ENCODE results near the gene TMEM263. TPM values are rescaled to one million over a fixed set of nuclear protein-coding genes. Genes with fewer than 3 reads are reported as not detected.

TMEM263 gene
- total and polyA plus RNA-seq, 9 of the 15 experiments (the other 6 are each of a cell fraction or from before 2014, with no cell fraction given) = 12.6 to 36.7 (median 24.4) TPM

- TF ChIP-seq, protein P1, sequence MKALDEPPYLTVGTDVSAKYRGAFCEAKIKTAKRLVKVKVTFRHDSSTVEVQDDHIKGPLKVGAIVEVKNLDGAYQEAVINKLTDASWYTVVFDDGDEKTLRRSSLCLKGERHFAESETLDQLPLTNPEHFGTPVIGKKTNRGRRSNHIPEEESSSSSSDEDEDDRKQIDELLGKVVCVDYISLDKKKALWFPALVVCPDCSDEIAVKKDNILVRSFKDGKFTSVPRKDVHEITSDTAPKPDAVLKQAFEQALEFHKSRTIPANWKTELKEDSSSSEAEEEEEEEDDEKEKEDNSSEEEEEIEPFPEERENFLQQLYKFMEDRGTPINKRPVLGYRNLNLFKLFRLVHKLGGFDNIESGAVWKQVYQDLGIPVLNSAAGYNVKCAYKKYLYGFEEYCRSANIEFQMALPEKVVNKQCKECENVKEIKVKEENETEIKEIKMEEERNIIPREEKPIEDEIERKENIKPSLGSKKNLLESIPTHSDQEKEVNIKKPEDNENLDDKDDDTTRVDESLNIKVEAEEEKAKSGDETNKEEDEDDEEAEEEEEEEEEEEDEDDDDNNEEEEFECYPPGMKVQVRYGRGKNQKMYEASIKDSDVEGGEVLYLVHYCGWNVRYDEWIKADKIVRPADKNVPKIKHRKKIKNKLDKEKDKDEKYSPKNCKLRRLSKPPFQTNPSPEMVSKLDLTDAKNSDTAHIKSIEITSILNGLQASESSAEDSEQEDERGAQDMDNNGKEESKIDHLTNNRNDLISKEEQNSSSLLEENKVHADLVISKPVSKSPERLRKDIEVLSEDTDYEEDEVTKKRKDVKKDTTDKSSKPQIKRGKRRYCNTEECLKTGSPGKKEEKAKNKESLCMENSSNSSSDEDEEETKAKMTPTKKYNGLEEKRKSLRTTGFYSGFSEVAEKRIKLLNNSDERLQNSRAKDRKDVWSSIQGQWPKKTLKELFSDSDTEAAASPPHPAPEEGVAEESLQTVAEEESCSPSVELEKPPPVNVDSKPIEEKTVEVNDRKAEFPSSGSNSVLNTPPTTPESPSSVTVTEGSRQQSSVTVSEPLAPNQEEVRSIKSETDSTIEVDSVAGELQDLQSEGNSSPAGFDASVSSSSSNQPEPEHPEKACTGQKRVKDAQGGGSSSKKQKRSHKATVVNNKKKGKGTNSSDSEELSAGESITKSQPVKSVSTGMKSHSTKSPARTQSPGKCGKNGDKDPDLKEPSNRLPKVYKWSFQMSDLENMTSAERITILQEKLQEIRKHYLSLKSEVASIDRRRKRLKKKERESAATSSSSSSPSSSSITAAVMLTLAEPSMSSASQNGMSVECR (CRISPR knock-in tag; IDR thresholded peaks at IDR 0.05) = peak; percentile 50; the same call in 1 of the 2 replicates
- TF ChIP-seq EHMT2 (IDR thresholded peaks at IDR 0.05) = peak; percentile 94
- TF ChIP-seq, protein P2, sequence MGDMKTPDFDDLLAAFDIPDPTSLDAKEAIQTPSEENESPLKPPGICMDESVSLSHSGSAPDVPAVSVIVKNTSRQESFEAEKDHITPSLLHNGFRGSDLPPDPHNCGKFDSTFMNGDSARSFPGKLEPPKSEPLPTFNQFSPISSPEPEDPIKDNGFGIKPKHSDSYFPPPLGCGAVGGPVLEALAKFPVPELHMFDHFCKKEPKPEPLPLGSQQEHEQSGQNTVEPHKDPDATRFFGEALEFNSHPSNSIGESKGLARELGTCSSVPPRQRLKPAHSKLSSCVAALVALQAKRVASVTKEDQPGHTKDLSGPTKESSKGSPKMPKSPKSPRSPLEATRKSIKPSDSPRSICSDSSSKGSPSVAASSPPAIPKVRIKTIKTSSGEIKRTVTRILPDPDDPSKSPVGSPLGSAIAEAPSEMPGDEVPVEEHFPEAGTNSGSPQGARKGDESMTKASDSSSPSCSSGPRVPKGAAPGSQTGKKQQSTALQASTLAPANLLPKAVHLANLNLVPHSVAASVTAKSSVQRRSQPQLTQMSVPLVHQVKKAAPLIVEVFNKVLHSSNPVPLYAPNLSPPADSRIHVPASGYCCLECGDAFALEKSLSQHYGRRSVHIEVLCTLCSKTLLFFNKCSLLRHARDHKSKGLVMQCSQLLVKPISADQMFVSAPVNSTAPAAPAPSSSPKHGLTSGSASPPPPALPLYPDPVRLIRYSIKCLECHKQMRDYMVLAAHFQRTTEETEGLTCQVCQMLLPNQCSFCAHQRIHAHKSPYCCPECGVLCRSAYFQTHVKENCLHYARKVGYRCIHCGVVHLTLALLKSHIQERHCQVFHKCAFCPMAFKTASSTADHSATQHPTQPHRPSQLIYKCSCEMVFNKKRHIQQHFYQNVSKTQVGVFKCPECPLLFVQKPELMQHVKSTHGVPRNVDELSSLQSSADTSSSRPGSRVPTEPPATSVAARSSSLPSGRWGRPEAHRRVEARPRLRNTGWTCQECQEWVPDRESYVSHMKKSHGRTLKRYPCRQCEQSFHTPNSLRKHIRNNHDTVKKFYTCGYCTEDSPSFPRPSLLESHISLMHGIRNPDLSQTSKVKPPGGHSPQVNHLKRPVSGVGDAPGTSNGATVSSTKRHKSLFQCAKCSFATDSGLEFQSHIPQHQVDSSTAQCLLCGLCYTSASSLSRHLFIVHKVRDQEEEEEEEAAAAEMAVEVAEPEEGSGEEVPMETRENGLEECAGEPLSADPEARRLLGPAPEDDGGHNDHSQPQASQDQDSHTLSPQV (IDR thresholded peaks at IDR 0.05) = peak; percentile 98
- TF ChIP-seq, protein P3, sequence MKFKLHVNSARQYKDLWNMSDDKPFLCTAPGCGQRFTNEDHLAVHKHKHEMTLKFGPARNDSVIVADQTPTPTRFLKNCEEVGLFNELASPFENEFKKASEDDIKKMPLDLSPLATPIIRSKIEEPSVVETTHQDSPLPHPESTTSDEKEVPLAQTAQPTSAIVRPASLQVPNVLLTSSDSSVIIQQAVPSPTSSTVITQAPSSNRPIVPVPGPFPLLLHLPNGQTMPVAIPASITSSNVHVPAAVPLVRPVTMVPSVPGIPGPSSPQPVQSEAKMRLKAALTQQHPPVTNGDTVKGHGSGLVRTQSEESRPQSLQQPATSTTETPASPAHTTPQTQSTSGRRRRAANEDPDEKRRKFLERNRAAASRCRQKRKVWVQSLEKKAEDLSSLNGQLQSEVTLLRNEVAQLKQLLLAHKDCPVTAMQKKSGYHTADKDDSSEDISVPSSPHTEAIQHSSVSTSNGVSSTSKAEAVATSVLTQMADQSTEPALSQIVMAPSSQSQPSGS (CRISPR knock-in tag; IDR thresholded peaks at IDR 0.05) = no peak
- no peak for TF ChIP-seq ARID2 (IDR thresholded peaks at IDR 0.05)
- TF ChIP-seq, protein P4, sequence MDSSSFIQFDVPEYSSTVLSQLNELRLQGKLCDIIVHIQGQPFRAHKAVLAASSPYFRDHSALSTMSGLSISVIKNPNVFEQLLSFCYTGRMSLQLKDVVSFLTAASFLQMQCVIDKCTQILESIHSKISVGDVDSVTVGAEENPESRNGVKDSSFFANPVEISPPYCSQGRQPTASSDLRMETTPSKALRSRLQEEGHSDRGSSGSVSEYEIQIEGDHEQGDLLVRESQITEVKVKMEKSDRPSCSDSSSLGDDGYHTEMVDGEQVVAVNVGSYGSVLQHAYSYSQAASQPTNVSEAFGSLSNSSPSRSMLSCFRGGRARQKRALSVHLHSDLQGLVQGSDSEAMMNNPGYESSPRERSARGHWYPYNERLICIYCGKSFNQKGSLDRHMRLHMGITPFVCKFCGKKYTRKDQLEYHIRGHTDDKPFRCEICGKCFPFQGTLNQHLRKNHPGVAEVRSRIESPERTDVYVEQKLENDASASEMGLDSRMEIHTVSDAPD (CRISPR knock-in tag; IDR thresholded peaks at IDR 0.05) = no peak
- TF ChIP-seq SMARCA5 (IDR thresholded peaks at IDR 0.05) = 0 out of 2 replicates have a peak, but pooled peaks have one; percentile 17
- TF ChIP-seq ZNF232 (CRISPR knock-in tag; IDR thresholded peaks at IDR 0.05) = no peak
- TF ChIP-seq, protein P5, sequence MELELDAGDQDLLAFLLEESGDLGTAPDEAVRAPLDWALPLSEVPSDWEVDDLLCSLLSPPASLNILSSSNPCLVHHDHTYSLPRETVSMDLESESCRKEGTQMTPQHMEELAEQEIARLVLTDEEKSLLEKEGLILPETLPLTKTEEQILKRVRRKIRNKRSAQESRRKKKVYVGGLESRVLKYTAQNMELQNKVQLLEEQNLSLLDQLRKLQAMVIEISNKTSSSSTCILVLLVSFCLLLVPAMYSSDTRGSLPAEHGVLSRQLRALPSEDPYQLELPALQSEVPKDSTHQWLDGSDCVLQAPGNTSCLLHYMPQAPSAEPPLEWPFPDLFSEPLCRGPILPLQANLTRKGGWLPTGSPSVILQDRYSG (tag; conservative IDR thresholded peaks at IDR 0.05; ENCODE audit: low read depth) = peak; percentile 83
- no peak for TF ChIP-seq HDAC6 (IDR thresholded peaks at IDR 0.05; ENCODE audit: low read depth, low read length)
- peak; percentile 64 for TF ChIP-seq SMAD4 (CRISPR knock-in tag; conservative IDR thresholded peaks at IDR 0.05)
- peak; percentile 14 to 45; a peak in 2 of 4 replicates for TF ChIP-seq MAZ (CRISPR knock-in tag; conservative IDR thresholded peaks at IDR 0.05 in 1 of 2, IDR thresholded peaks at IDR 0.05 in 1 of 2)
- TF ChIP-seq MECOM (CRISPR knock-in tag; IDR thresholded peaks at IDR 0.05) = no peak
- TF ChIP-seq ZNF347 (CRISPR knock-in tag; IDR thresholded peaks at IDR 0.05; ENCODE audit: low read depth) = no peak
- TF ChIP-seq ZNF551 (CRISPR knock-in tag; IDR thresholded peaks at IDR 0.05) = no peak
These were observed 29.0 kb downstream of the TMEM263 start (continued) for GRCh38 chr12:106984588-106985137.
